ENCODE data around the gene ZFPM1. TPM values are rescaled to one million over a fixed set of nuclear protein-coding genes. Genes with fewer than 3 reads are reported as not detected.

The ZFPM1 gene
- total RNA-seq, 3 donors from 2014 or later: 0.32 to 2.9 (median 2.3) TPM

DNA sequence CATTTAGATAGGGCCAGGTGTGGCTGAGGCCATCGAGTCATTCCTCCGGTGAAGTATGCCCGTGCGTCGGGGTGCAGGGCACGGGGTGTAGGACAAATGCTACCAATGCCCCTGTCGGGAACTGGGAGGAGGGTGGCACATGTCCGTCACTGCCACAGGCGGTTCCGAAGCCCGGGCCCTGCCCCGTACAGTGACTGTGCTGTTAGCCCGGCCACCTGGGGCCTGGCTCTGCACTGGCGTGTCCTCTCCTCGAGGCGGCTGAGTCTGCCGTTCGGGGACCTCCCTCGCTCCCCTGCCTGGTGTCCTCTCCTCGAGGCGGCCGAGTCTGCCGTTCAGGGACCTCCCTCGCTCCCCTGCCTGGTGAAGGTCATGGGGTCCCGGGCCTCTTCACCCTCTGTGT, 7.0 kb upstream of the ZFPM1 start:
- no peaks in the 10 kb centered on the region for H3K9me3 ChIP-seq
- intact Hi-C loops (cut with DNase I; ENCODE audit: low total_unique reads): no loop called here
- no peak for TF ChIP-seq POLR2A (IDR thresholded peaks at IDR 0.05)
- TF ChIP-seq POLR2AphosphoS5 (IDR thresholded peaks at IDR 0.05): no peak
- no peak for TF ChIP-seq CTCF (IDR thresholded peaks at IDR 0.05)

GRCh38 chr16:88446736-88447135, 6.3 kb upstream of the ZFPM1 start:
- H3K36me3 ChIP-seq: no peaks in the 10 kb centered on the region
- H3K27me3 ChIP-seq: peaks cover 0 to 11% of the 10 kb centered on the region in 2 donors
- no peak overlapping the region for H3K27ac ChIP-seq
- H3K4me3 ChIP-seq: no peak overlapping the region
- TF ChIP-seq CTCF (IDR thresholded peaks at IDR 0.05): no peak
- no peak for TF ChIP-seq POLR2A (IDR thresholded peaks at IDR 0.05)
- TF ChIP-seq POLR2AphosphoS5 (IDR thresholded peaks at IDR 0.05): no peak
- DNase-seq (ENCODE audit: low spot score in 2 of 2): no peak
- no peaks in the 10 kb centered on the region for H3K9me3 ChIP-seq
- intact Hi-C loops (cut with DNase I; ENCODE audit: low total_unique reads): no loop called here
- peaks cover 0 to 7% of the 10 kb centered on the region in 2 donors for H3K4me1 ChIP-seq

More for the DNA sequence above, 7.0 kb upstream of the ZFPM1 start:
- Histone ChIP-seq H3K27me3 (peaks cover 0 to 11% of the 10 kb centered on the region in 2 donors), H3K27ac (no peak overlapping the region), H3K4me3 (no peak overlapping the region), H3K4me1 (peaks cover 0 to 7% of the 10 kb centered on the region in 2 donors), H3K36me3 (no peaks in the 10 kb centered on the region)
- no peak for DNase-seq (ENCODE audit: low spot score in 2 of 2)

DNA sequence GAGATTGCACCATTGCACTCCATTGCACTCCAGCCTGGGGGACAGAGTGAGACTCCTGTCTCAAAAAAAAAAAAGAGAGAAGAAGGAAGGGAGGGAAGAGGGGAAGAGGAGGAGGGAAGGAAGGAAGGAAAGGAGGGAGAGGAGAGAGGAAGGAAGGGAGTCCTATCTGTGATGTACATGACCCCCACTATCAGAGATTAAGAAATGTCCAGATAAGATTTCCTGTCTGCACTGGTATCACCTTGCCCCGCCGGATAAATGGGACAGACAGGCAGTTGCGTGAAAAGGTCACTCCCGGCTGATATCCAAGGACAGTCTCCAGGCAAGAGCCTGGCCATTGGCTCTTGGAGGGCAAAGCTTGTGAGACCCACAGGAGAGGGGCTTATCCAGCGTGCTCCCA, 5.2 kb upstream of the ZFPM1 start:
- peaks cover 0 to 11% of the 10 kb centered on the region in 2 donors for H3K27me3 ChIP-seq
- no peak for TF ChIP-seq POLR2A (IDR thresholded peaks at IDR 0.05)
- TF ChIP-seq POLR2AphosphoS5 (IDR thresholded peaks at IDR 0.05): no peak
- no peak for TF ChIP-seq CTCF (IDR thresholded peaks at IDR 0.05)
- intact Hi-C loops (cut with DNase I; ENCODE audit: low total_unique reads): no loop called here
- H3K36me3 ChIP-seq: no peaks in the 10 kb centered on the region
- DNase-seq (ENCODE audit: low spot score in 2 of 2): no peak
- no peak overlapping the region for H3K27ac ChIP-seq
- peaks cover 0 to 5% of the 10 kb centered on the region in 2 donors for H3K4me1 ChIP-seq
- no peak overlapping the region for H3K4me3 ChIP-seq
- H3K9me3 ChIP-seq: no peaks in the 10 kb centered on the region

DNA sequence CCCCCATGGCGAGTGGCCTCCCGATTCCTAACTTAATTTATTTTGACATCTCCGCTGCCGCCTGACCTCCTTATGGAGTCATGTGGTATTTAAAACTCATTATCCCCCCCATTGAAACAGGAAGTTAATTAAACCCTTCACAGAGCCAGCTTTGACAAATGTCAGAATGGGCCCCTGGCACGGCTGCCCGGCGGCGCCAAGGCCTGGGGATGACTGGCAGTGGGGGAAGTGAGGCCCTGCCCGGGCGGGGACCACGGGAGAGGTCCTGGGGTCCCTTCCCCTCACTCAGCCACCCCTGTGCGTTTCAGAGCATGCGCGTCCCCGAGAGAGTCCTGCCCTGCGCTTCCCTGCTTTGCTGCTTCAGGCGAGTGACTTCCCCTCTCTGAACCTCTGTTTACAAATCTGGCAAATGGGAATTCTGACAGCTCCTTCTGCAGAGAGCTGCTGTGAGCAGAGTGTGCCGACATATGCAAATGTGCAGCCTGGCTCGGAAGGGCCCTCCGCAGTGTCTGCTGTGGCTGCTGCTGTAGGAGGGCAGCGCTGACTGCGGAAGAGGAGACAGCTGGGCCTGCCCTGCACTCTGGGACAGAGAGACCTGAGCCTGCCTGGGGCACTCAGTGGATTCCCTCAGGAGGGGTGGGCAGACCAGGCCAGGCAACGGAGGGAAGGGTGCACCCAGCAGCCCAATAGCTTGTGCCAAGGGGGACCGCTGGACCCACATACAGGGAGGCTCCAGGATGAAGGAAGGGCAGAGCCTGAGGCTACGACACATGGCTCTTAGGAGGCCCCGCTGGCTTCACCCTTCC, 4.4 kb upstream of the ZFPM1 start:
- Histone ChIP-seq H3K4me3 (no peak overlapping the region), H3K9me3 (no peaks in the 10 kb centered on the region), H3K27ac (no peak overlapping the region), H3K27me3 (peaks cover 0 to 11% of the 10 kb centered on the region in 2 donors), H3K4me1 (no peaks in the 10 kb centered on the region), H3K36me3 (no peaks in the 10 kb centered on the region)
- TF ChIP-seq POLR2AphosphoS5 (IDR thresholded peaks at IDR 0.05) (no peak), CTCF (IDR thresholded peaks at IDR 0.05) (no peak), POLR2A (IDR thresholded peaks at IDR 0.05) (no peak)
- no peak for DNase-seq (ENCODE audit: low spot score in 2 of 2)
- intact Hi-C loops (cut with DNase I; ENCODE audit: low total_unique reads): no loop called here

- intact Hi-C loops (cut with DNase I; ENCODE audit: low total_unique reads): no loop called here
Observed at GRCh38 chr16:88449267-88449561, 3.9 kb upstream of the ZFPM1 start.

More at GRCh38 chr16:88449267-88449561, 3.9 kb upstream of the ZFPM1 start:
- TF ChIP-seq POLR2AphosphoS5 (IDR thresholded peaks at IDR 0.05): no peak
- TF ChIP-seq CTCF (IDR thresholded peaks at IDR 0.05): no peak
- no peak for TF ChIP-seq POLR2A (IDR thresholded peaks at IDR 0.05)
- no peaks in the 10 kb centered on the region for H3K9me3 ChIP-seq
- H3K36me3 ChIP-seq: no peaks in the 10 kb centered on the region
- H3K4me3 ChIP-seq: no peak overlapping the region
- no peak overlapping the region for H3K27ac ChIP-seq
- peaks cover 3 to 5% of the 10 kb centered on the region in 2 donors for H3K4me1 ChIP-seq
- peaks cover 0 to 11% of the 10 kb centered on the region in 2 donors for H3K27me3 ChIP-seq
- DNase-seq (ENCODE audit: low spot score in 2 of 2): no peak
